Measurements from ENCODE around the gene PTPRU.
"Not testable (repeated sequence)": the region's sequence is repeated elsewhere in the genome, so short reads cannot be mapped to it uniquely, and the experiment has no call there.

PTPRU gene

DNA sequence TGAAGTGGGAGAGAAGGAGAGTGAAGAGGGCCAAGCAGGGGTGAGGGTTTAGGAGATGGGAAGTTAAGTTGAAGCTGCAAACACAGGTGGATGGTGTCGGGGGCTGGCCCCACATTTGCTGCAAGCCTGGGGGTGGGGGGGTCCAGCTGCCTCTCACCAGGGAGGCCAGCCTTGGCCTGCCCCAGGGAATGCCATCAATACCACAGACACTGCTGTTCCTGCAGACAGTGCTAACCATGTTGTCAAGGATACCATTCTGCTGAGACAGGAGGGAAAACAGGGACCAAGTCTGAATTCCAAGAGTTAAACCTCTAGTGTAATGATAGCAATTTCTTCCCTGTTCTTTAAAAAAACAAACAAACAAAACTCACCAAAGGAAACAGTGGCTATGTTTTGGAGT is 13.6 kb upstream of the PTPRU start:
- DNase-seq: no peak

DNA sequence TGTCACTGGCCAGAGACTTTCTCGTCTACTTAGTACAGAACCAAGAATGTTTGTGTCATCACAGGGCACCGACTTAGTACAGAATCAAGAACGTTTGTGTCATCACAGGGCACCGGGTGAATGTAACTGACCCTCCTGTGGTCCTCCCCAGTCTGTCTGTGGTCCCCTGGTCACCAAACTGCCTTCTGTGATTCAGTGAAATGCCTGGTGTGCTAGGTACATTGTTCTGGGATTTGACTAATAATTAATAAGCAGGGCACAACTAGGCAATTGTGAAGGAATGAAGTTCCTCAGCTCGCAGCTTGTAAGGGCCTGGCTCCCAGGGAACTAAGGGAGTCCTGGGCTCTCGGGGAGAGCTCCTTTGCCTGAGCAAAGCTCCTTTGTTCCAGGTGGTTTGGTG is 12.8 kb upstream of the PTPRU start:
- DNase-seq: no peak

DNA sequence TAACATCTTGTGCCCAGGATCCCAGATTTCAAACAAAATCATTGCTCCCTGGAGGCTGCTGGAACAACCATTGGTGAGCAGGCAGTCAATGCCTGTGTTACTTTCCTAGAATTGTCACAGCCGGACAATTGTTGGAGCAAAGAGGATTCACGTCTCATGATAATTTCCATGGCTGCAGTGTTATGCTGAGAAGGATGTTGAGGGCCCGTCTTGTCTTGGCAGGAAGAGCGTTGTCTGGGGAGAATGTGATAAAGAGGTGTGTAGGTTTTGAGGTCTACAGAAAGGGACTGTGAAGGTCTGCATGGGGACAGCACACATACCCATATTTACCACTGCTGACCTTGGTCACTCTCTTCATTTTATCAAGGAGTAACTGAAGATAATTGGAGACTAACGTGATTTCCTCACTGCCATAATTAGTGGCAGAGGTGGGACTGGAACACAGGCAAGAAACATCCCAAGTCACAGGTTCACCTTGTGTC is 11.9 kb upstream of the PTPRU start:
- DNase-seq: no peak

DNA sequence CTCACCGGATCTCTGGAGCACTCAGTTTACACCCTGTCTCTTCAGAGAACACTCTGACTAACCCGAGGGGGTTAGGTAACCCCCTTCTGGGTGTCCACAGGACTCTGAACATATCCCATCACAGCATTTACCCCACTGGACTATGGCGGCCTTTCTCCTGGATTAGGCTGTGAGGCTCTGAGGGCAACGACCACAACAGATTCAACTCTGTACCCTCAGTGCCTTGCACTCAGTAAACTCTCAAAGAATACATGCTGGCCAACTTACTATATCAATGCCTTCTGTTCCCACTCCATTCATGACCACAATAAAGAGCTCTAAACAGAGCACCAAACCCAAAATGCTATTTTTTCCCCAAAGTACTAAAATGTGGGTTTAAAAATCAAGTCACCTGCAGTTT is 11.0 kb upstream of the PTPRU start:
- no peak for DNase-seq

DNA sequence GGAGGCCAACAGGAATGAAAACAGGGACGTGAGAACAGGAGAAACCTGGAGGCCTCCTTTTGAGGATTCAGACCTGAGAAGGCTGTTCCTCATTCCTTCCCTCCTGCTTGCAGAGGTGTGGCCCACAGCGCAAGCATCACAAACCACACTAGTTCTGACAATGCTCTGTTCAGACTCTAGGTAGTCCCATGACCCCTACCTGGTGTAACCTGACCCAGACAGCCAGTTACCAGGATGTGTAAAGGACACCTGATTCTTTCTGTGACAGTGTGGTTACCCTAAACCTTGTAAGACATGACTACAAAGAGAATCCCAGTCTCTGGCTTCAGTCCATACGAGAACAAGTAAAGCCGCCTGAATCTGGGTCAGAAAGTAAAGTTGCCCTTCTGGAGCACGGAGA is 8.8 kb upstream of the PTPRU start:
- DNase-seq: no peak

DNA sequence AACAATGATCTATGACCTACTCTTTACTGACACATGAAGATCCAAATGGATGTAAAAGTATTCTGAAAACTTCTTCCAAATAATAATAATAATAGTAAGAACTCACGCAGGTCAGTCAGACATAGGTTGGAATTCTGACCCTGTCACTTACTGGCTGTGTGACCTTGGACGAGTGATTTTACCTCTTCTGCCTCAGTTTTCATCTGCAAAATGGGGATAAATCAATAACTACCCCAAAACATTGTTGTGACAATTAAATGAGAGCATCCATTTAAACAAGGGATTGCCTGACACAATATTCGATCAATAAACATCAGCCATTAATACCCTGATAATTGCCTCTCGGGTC is 6.1 kb upstream of the PTPRU start:
- no peak for DNase-seq

DNA sequence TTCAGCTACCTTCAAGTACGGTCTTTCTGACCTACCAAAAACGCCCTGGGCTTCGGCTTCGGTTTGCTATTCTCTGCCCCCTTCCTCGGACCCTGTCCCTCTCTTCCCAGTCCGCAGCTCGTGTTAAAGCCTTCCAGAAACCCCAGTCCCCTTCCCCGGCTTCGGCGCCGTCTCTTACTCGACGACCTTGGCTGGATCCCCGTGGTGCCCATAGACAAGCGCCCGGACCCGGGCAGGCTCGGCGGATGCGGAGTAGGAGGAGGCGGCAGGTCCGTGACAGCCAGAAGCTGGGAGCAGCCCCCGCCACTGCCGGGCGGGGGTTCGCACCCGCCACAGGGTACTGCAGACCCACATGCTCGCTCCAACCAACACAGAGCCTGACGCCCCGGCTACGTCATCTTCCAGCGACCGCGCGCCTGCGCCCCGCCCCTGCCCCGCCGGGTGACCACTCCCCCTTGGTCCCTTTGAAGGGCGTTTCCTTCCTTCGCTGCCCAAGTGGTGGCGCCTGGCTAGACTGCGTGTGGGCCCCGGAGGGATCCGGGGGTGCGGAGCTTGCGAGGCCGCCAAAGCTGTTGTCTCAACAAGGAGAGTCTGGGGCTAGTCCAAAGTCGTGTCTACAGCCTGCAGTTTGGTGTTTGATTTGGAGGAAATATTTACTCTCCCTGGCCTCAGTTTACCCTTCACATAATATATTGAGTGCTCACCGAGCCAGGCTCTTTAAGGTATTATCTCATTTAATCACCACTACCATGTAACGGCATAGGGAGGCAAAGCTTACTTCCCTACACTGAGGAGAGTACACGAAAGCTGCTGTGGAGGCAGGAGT is 5.6 kb upstream of the PTPRU start, which contains the start of gene MECR:
Gene MECR (minus strand): TSS at position 382 of the 826 bp plus-strand sequence. CDS start 28 bp downstream, at position 354.
- peak; percentile 77 for DNase-seq

DNA sequence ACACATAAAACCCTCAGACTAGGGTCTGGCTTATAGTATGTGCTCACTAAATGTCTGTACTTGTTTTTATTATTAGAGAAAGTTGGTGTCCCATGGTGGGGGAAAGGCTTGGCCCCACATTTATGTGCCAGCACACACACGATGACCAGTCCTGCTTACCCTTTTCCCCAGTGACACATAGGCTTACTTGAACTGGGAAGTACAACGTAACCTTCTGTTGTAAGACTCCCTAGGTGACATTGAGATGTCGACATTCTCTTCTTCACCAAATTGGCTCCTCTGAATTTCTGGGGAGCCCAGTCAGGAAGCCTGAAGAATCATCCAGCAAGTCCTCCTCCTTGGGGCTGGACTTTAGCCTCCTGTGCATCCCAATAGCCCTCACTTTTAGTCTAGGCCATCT is 3.9 kb upstream of the PTPRU start:
- no peak for DNase-seq

DNA sequence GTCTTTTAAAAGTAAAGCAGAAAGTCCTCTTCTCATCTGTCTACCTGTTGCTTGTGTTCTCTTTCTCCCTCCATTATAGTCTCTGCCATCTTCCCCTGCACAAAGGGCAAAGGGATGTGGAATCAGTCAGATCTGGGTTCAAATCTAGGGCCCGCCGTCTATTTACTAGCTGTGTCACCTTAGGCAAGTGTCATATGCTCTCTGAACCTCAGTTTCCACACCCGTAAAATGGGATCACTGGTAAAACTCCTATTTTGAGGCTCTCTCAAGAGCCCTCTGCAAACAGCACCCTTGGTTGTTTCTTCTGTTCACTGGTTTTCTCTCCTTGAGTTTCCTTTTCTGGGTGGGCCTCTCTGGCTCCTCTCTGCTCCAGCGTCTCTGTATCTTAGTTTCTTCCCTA is 2.6 kb upstream of the PTPRU start:
- DNase-seq: no peak

DNA sequence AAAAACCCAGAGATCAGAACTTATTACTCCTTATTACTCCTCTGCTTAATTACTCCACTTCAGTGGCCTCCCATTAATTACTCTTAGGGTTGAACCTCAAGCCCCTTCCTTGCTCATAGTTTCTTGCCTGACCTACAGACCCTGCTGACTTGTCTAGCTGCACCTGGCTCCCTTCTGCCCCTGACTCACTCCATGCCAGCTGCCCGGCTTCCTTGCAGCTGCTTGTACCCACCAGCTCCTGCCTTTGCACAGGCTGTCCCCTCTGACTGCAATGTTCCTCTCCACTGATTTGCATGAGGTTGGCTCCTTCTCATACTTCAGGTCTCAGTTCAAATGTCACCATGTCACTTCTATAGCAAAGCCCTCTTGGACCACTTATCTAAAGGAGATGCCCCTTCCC is 1.9 kb upstream of the PTPRU start:
- no peak for DNase-seq

DNA sequence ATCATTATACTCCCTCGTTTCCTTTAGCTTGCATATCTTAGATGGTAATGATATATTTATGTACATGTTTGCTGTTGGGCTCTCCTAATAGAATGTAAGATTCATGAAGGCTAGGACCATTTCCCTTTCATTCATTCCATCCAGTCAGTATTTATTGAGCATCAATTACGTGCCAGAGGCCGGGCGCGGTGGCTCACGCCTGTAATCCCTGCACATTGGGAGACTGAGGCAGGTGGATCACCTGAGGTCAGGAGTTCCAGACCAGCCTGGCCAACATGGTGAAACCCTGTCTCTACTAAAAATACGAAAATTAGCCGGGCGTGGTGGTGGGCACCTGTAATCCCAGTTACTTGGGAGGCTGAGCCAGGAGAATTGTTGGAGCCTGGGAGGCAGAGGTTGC is 1.4 kb upstream of the PTPRU start:
- not testable (repeated sequence) for DNase-seq

DNA sequence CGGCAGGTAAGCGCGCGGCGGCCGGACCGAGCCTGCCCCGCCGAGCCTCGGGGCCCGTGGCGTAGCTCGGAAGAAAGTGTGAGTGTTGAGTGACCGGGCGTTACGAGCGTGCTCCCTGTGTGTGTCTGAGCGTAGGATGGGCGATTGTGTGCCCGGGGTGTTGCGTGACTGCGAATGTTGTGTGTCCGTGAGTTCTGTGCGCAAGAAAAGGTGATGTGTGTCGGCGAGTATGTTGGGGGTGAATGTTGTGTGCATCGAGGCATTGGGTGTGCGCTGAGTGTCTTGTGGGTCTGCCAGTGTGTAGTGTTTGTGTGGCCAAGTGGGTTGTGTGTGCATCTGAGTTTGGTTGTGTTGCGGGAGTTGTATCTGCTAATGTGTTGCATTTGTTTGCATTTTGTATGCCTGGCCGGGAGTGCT is 398 bp downstream of the PTPRU start:
- no peak for DNase-seq

DNA sequence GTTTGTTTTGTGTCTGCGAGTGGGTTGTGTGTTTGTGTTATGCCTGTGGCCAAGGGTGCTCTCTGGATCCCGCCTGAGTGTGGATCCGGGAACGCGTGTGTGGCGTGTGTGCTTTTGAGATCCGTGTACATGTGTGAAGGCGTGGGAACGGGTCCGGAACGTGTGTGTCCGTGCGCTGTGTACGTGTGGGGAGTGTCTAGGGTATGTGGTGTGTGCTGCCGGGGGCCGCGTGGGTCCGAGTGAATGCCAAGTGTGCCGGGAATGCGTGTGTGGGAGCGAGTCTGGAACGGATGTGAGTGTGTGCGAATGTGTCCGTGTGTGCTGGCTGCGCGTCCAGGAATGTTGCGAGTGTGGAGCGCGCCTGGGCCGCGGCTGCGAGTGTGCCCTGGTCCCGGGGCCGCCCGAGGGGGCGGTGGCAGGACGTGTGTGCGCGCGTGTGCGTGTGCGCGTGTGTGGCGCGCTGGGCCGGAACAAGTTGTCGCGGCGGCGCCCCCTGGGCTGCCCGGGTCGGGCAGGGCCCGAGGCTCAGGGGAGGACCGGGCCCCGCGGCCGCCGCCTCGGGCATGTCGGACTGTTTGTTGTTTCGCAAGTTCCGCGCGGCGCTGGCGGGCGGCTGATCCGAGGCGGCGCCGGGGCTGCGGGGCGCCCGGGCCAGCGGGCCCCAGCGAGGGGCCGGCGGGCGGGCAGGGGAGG is 953 bp downstream of the PTPRU start:
- peak; percentile 24 for DNase-seq

DNA sequence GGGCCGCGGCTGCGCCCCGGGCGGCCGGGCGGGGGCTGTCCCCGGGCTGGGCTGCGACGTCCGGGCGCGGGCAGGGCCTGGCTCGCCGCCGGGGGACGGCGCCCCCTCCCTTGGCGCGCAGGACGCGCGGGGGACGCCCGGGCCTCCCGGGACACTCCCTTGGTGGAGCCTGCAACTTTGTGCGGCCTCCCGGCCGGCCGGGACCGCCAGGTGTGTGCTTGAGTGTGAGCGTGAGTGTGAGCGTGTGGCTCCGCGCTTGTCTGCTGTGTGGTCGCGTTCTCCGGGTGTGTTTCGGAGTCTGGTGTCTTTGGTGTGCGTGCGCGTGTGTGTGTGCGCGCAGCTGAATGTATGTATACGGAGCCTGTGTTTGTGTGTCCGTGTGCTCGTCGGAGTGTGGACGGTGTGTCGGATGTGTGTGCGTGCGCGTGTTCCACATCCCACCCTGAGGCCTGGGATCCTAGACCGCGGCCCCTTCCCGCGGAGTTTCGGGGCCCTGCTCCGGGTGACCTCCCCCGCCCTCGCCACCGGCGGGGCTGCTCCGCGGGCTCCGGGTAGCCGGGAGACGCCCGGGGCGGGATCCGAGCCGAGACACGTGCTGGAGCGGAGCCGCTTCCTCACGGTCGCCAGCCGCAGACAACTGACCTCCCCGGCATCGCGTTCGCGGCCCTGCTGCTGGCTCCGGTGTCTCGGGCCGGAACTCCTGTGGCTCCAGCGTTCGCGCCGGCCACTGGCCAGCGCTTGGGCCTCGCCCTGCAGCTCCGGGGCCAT is 1.7 kb downstream of the PTPRU start:
- no peak for DNase-seq

DNA sequence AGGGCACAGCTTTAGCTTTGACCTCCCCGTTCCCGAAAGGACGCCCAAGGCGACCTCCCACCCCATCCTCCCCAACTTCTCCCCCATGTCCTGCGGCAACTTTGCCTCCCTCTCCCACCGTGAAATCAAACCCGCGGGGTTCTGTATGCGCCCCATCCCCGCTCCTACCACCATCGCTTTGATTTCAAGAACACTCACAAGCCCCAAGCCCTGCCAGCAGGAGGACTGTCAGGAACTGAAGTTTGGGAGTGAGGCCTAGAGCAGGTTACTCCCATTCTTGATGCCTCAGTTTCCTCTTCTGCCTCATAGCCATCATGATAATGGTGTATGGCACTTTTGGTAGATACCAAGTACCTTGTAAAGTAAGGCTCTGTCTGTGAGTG is 2.3 kb downstream of the PTPRU start:
- no peak for DNase-seq

DNA sequence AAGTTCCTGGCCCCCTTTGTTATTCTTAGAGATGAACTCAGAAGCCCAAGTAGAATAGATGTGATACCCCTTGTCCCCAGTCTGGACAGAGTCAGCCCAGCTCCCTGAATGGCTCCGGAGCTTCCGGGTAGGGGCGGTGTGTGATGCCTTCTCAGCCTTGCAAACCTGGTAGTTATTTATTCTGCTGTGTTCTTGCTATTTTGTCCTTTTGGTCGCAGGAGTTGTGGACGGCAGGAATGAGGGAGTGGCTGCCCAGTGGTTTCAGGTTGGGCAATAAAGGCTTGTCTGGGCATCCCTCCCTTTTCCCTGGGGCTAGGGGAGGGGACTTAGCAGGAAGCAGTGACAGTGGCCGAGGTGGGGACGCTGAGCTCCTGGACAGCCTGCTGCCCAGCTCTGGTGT is 2.8 kb downstream of the PTPRU start:
- no peak for DNase-seq

DNA sequence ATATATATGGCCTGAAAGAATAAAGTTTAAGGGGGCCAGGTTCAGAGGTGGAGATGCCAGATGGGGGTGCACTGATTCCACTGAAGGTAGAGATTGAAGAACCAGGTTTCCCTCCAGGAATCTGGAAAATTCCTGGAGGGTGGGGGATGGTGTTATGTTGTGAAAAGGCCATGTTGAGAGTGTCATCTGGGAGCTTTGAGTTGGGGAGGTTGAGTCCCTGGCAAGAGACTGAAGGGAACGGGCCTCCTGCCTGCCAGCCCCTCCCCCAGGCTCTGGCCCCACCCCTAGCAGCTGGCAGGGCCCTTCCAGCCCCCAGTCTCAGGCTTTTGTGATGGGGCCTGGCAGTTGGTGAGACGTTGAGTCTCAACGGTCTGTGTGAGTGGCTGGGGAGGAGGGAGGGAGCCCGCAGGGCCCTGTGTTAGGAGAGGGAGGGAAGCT is 4.1 kb downstream of the PTPRU start:
- DNase-seq: no peak

DNA sequence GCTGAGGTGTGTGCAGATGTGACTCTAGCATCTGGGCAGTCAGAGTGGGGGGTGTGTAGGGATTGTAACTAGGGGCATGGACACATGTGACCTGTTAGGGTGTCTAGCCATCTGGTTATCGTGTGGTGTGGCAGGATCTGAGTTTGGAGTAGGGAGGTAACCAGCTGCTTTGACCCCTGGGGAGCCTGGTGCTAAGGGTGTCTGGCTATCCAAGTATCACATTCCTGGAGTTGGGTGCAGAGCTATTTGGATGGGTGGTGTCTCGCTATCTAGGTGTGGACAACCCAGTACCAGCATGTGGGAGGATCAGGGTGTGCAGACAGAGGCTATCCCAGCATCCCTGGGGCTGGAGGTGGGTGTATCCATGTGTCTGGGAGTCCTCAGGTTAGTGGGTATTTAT is 4.7 kb downstream of the PTPRU start:
- peak; percentile 57 for DNase-seq

DNA sequence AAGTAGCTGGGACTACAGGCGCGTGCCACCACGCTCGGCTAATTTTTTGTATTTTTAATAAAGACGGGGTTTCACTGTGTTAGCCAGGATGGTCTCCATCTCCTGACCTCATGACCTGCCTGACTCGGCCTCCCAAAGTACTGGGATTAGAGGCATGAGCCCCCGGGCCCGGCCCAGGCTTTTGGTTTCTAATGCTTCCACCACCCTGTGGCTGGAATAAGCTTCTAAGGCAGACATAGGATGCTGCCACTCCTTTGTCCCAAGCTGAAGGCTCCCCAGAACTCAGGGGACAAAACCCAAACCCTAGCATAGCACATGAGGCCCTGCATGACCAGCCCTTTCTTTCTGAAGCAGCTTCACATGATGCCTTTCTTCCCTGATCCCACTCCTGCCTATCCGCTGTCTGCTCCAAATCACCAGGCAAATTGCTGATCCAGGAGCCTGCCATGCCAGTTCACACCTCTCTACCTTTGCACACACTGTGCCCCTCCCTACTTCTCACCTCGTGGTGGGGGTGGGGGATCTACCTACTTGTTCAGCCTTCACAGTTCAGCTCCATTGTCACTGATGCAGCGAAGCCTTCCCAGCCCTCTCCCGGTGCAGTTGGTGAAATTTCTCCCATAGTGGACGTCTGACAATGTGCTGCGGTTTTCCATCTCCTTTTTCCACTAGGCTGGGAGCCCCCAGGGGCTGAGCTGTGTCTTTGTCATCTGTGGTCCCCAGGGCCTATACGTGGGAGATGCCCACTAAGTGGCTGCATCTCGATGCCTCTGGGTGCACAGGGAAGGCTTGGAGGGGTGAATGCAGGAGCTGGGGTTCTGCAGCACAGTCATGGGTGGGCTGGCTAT is 6.9 kb downstream of the PTPRU start:
- no peak for DNase-seq

DNA sequence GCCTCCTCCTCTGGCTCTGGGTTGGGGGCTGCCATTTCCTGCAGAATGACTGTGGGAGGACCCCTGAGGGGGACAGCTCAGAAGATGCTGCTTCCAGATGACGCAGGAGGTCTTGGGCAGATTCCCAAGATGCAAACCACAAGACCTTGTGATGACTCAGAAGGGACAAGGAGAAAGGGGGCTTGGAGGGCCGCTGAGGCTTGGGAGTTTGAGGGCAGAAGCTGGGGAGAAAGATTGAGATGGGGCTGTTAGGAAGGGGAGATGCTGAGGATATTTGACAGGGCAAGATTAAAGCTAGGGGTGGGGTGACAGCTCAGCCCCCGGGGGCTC is 7.5 kb downstream of the PTPRU start:
- no peak for DNase-seq

DNA sequence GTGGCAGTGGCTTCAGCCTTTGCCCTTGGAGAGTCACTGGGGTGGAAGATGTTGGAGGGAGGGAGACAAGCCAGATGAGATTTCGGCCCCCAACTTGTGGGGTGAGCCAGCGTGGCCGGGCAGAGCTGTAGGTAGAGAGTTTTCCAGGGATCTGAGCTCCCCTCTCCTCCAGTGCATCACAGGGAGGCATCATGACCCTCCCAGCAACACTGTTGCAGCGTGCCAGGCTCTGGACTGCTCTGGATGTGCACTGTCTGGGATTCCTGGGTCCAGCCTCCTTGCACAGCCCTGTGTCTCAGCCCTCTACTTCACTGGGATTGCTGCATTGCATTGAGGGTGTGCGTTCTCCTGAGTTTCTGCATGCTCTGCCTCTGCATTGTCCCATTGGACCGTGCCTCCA is 8.9 kb downstream of the PTPRU start:
- no peak for DNase-seq

DNA sequence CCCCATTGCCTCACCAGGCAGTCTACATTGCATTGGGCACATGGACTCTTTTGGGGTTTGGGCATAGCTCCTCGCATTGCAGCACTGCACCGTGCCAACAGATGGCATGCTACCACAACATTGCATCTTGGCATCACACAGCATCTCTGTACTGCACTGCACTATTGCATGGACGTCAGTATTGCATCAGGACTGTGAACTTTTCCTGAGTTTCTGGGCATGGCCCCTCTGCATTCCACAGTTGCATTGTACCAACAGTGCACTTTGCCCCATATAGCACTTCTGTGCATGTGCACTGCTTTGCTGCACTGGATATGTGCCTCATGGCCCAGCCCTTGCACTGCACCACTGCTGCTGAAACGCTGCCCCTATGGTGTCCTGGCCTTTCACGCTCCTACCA is 9.6 kb downstream of the PTPRU start:
- DNase-seq: peak; percentile 33

DNA sequence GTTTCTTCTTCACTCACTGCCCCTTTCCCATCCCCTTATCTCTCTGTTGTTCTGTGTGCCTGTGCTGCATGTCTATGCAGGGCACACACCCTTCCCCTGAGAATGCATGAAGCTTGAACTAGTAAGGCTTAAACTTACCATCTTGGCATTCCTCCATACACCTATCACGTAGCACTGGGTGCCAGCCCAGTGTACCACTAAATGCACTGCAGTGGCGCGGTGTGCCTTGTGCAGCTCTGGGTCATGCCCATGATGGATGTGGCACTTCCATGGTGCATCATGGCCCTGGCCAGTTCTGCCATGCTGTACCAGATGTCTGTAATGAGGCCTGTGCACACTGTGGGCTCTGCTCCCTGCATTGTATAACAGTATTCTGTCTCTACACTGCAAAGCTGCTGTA is 10.7 kb downstream of the PTPRU start:
- DNase-seq: no peak
